ENCODE results near the gene SIK3. TPM values are rescaled to one million over a fixed set of nuclear protein-coding genes. Genes with fewer than 3 reads are reported as not detected.

The SIK3 gene
- total and polyA plus RNA-seq, 2 experiments from 2014 or later: 6.1 to 33.9 TPM

DNA sequence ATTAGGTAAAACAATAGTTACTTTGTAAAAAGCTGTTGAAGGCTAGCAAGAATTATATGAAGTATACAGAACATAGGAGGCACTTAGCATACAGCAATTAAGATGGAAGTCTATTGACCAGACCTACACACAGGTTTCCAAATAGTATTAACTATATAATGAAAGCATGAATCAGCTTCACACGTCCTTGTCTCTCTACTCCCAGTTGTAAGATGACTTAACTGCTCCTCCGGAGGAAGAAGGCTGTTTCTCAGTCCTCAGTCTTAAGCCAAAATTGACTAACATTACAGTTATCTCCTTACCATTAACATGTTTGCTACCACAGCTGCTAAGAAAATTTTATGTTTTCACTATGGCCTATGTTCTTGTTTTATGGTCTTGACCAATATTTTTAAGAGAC, 24.7 kb downstream of the SIK3 start:
- H3K4me1 ChIP-seq (ENCODE audit: insufficient read depth): peaks cover 27% of the 10 kb centered on the region
- Mint-ChIP-seq H3K27me3 (ENCODE audit: insufficient read depth, low read depth, poor library complexity) (peaks cover 1% of the 10 kb centered on the region), H3K27ac (no peak overlapping the region; the same call in 1 of the 2 replicates), H3K36me3 (ENCODE audit: low read depth) (no peaks in the 10 kb centered on the region; the same call in 2 of the 3 replicates), H3K9me3 (no peaks in the 10 kb centered on the region), H3K4me1 (peaks cover 29% of the 10 kb centered on the region), H3K4me3 (no peak overlapping the region)
- H3K36me3 ChIP-seq (ENCODE audit: insufficient read depth): no peaks in the 10 kb centered on the region
- peaks cover 99% of the 10 kb centered on the region for H3K79me2 ChIP-seq (replicated peaks; ENCODE audit: insufficient read depth)
- H3K9me2 ChIP-seq (ENCODE audit: insufficient read depth): no peaks in the 10 kb centered on the region
- no peak overlapping the region for H3K4me2 ChIP-seq
- no peak overlapping the region for H3K4me3 ChIP-seq
- DNase-seq (ENCODE audit: low spot score) (no peak), ATAC-seq (no peak)
- no peak overlapping the region for H2AFZ ChIP-seq
- no peak overlapping the region; the same call in 1 of the 2 replicates for H3K27ac ChIP-seq (ENCODE audit: low read depth)
- TF ChIP-seq EZH2phosphoT487 (IDR thresholded peaks at IDR 0.05; ENCODE audit: unreplicated experiment) (no peak), JUNB (IDR thresholded peaks at IDR 0.05; ENCODE audit: unreplicated experiment) (no peak), NANOG (IDR thresholded peaks at IDR 0.05; ENCODE audit: borderline replicate concordance) (no peak), ZNF114 (CRISPR knock-in tag; IDR thresholded peaks at IDR 0.05) (no peak), EZH2 (IDR thresholded peaks at IDR 0.05; ENCODE audit: low read depth, unreplicated experiment) (no peak), ZNF331 (CRISPR knock-in tag; IDR thresholded peaks at IDR 0.05; ENCODE audit: low read depth) (no peak), CREB1 (CRISPR knock-in tag; IDR thresholded peaks at IDR 0.05; ENCODE audit: low read depth) (no peak), ZNF462 (CRISPR knock-in tag; IDR thresholded peaks at IDR 0.05) (no peak), STAT1 (IDR thresholded peaks at IDR 0.05; ENCODE audit: unreplicated experiment) (no peak), POLR2AphosphoS5 (IDR thresholded peaks at IDR 0.05; ENCODE audit: low read depth) (no peak), REST (IDR thresholded peaks at IDR 0.05; ENCODE audit: unreplicated experiment) (no peak)
- TF ChIP-seq, protein P1, sequence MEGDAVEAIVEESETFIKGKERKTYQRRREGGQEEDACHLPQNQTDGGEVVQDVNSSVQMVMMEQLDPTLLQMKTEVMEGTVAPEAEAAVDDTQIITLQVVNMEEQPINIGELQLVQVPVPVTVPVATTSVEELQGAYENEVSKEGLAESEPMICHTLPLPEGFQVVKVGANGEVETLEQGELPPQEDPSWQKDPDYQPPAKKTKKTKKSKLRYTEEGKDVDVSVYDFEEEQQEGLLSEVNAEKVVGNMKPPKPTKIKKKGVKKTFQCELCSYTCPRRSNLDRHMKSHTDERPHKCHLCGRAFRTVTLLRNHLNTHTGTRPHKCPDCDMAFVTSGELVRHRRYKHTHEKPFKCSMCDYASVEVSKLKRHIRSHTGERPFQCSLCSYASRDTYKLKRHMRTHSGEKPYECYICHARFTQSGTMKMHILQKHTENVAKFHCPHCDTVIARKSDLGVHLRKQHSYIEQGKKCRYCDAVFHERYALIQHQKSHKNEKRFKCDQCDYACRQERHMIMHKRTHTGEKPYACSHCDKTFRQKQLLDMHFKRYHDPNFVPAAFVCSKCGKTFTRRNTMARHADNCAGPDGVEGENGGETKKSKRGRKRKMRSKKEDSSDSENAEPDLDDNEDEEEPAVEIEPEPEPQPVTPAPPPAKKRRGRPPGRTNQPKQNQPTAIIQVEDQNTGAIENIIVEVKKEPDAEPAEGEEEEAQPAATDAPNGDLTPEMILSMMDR (conservative IDR thresholded peaks at IDR 0.05; ENCODE audit: low read depth in 2 of 2): no peak
- TF ChIP-seq, protein P2, sequence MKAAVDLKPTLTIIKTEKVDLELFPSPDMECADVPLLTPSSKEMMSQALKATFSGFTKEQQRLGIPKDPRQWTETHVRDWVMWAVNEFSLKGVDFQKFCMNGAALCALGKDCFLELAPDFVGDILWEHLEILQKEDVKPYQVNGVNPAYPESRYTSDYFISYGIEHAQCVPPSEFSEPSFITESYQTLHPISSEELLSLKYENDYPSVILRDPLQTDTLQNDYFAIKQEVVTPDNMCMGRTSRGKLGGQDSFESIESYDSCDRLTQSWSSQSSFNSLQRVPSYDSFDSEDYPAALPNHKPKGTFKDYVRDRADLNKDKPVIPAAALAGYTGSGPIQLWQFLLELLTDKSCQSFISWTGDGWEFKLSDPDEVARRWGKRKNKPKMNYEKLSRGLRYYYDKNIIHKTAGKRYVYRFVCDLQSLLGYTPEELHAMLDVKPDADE (IDR thresholded peaks at IDR 0.05): no peak
- peaks cover 6% of the 10 kb centered on the region; the same call in 1 of the 2 replicates for H4K20me1 ChIP-seq (replicated peaks; ENCODE audit: insufficient read depth)
- no peaks in the 10 kb centered on the region for H3F3A ChIP-seq (replicated peaks; ENCODE audit: low read depth)
- H3K27me3 ChIP-seq (ENCODE audit: insufficient read depth): no peaks in the 10 kb centered on the region

All from GM23338 (cell line).